Measurements from ENCODE around the gene NEIL1. TPM values are rescaled to one million over a fixed set of nuclear protein-coding genes. Genes with fewer than 3 reads are reported as not detected.
"Not testable (repeated sequence)": the region's sequence is repeated elsewhere in the genome, so short reads cannot be mapped to it uniquely, and the experiment has no call there.

Gene NEIL1
- total RNA-seq, 1 donor from 2014 or later, result 79.2 TPM

- H3K4me1 Mint-ChIP-seq (ENCODE audit: low read depth), result no peaks in the 10 kb centered on the region
- TF ChIP-seq, protein P1, sequence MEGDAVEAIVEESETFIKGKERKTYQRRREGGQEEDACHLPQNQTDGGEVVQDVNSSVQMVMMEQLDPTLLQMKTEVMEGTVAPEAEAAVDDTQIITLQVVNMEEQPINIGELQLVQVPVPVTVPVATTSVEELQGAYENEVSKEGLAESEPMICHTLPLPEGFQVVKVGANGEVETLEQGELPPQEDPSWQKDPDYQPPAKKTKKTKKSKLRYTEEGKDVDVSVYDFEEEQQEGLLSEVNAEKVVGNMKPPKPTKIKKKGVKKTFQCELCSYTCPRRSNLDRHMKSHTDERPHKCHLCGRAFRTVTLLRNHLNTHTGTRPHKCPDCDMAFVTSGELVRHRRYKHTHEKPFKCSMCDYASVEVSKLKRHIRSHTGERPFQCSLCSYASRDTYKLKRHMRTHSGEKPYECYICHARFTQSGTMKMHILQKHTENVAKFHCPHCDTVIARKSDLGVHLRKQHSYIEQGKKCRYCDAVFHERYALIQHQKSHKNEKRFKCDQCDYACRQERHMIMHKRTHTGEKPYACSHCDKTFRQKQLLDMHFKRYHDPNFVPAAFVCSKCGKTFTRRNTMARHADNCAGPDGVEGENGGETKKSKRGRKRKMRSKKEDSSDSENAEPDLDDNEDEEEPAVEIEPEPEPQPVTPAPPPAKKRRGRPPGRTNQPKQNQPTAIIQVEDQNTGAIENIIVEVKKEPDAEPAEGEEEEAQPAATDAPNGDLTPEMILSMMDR (IDR thresholded peaks at IDR 0.05; ENCODE audit: unreplicated experiment), result no peak
- no peak overlapping the region for H3K27ac Mint-ChIP-seq
- DNase-seq (ENCODE audit: low spot score, unreplicated experiment), result no peak
- H3K27me3 Mint-ChIP-seq, result peaks cover 18% of the 10 kb centered on the region
- no peak overlapping the region for H3K4me3 Mint-ChIP-seq (ENCODE audit: low read depth)
- H3K9me3 Mint-ChIP-seq (ENCODE audit: low read depth), result no peaks in the 10 kb centered on the region
- H3K36me3 Mint-ChIP-seq (ENCODE audit: insufficient read depth), result no peaks in the 10 kb centered on the region
Observed at GRCh38 chr15:75314552-75315290, 32.1 kb upstream of the NEIL1 start.

DNA sequence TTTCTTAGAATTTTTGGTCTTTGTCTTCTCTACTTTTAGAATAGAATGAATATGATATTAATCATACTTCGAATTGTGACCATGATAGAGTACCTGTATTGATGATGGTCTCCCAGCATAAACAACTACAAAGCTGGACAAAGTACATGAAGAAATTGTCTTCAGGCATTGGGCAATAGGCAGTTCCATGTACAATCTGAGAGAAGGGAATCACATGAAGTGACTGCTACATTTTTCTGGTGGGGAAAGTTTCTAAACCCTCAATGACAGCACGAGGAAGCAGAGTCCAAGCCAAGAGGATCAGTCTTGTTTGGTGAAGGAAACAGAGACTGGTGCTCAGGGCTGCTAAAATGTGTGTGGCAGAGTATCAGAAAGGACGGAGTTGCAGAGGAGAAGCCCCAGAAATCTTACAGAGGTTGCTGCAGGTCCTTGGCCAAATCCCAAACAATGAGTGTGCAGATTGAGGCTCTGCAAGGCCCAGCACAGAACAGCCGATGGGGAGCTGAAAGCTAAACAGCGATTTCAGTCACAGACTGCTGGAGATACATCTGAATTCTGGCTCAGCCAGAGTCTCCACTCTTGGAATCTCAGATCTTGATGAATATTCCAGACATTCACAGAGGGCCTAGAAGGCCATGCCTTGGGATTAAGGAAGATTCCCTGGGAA lies 27.5 kb upstream of the NEIL1 start:
- not testable (repeated sequence) for H3K9me3 Mint-ChIP-seq (ENCODE audit: low read depth); H3K4me3 Mint-ChIP-seq (ENCODE audit: low read depth); H3K27ac Mint-ChIP-seq; DNase-seq (ENCODE audit: low spot score, unreplicated experiment); H3K36me3 Mint-ChIP-seq (ENCODE audit: insufficient read depth)
- Mint-ChIP-seq H3K4me1 (ENCODE audit: low read depth) (peaks cover 11% of the 10 kb centered on the region), H3K27me3 (peaks cover 11% of the 10 kb centered on the region)

GRCh38 chr15:75321711-75322110 lies 25.1 kb upstream of the NEIL1 start:
- Mint-ChIP-seq H3K9me3 (ENCODE audit: low read depth) (no peaks in the 10 kb centered on the region), H3K4me3 (ENCODE audit: low read depth) (no peak overlapping the region), H3K27me3 (peaks cover 8% of the 10 kb centered on the region), H3K4me1 (ENCODE audit: low read depth) (peaks cover 11% of the 10 kb centered on the region), H3K36me3 (ENCODE audit: insufficient read depth) (no peaks in the 10 kb centered on the region), H3K27ac (no peak overlapping the region)
- TF ChIP-seq, protein P1 (IDR thresholded peaks at IDR 0.05; ENCODE audit: unreplicated experiment), result no peak
- no peak for DNase-seq (ENCODE audit: low spot score, unreplicated experiment)

DNA sequence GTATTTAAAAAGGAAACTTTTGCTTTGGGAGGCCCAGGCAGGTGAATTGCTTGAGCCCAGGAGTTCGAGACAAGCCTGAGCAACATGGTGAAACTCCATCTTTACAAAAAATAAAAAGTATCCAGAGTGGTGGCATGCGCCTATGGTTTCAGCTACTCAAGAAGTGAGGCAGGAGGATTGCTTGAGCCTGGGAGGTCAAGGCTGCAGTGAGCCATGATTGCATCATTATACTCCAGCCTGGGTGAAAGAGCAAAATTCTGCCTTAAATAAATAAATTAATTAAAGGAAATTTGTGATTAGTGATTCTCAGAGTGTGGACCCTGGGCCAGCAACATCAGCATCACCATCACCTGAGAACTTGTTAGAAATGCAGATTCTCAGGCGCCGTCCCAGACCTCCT lies 20.9 kb upstream of the NEIL1 start:
- no peak overlapping the region for H3K27ac Mint-ChIP-seq
- peaks cover 11% of the 10 kb centered on the region for H3K4me1 Mint-ChIP-seq (ENCODE audit: low read depth)
- DNase-seq (ENCODE audit: low spot score, unreplicated experiment), result no peak
- no peaks in the 10 kb centered on the region for H3K9me3 Mint-ChIP-seq (ENCODE audit: low read depth)
- H3K36me3 Mint-ChIP-seq (ENCODE audit: insufficient read depth), result no peaks in the 10 kb centered on the region
- H3K4me3 Mint-ChIP-seq (ENCODE audit: low read depth), result no peak overlapping the region
- TF ChIP-seq, protein P1 (IDR thresholded peaks at IDR 0.05; ENCODE audit: unreplicated experiment), result no peak
- H3K27me3 Mint-ChIP-seq, result peaks cover 9% of the 10 kb centered on the region

DNA sequence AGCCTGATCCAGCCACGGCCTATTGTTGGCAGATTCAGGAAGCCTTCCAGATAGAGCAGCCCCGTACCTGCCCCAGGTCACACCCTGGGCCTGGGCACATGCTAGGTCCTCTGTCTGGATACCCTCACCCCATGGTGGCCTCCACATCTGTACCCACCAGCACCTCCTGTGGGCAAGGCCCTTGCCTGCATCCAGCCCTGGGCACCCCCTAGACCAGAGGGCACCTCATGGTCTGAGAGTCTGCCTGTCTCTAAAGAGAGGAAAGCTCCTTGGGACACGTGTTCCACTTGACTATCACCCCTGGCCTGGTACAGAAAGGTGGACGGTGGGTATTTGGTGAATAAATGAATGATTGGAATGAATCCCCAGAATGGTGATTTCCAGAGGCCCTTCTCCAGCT lies 19.8 kb upstream of the NEIL1 start:
- TF ChIP-seq, protein P1 (IDR thresholded peaks at IDR 0.05; ENCODE audit: unreplicated experiment), result no peak
- DNase-seq (ENCODE audit: low spot score, unreplicated experiment), result no peak
- Mint-ChIP-seq H3K27ac (no peak overlapping the region), H3K36me3 (ENCODE audit: insufficient read depth) (no peaks in the 10 kb centered on the region), H3K9me3 (ENCODE audit: low read depth) (no peaks in the 10 kb centered on the region), H3K4me1 (ENCODE audit: low read depth) (peaks cover 11% of the 10 kb centered on the region), H3K4me3 (ENCODE audit: low read depth) (no peak overlapping the region), H3K27me3 (peaks cover 6% of the 10 kb centered on the region)
